HG03108 (cell line): ENCODE results near the gene QPCTL.

Experiments
- ATAC-seq: cut with Tn5 transposase; IDR thresholded peaks from one replicate; pipeline ENCODE4 v1.9.1; 2021; ENCODE audit warnings: moderate library complexity; ENCODE audit not compliant: unreplicated experiment

Gene QPCTL

DNA sequence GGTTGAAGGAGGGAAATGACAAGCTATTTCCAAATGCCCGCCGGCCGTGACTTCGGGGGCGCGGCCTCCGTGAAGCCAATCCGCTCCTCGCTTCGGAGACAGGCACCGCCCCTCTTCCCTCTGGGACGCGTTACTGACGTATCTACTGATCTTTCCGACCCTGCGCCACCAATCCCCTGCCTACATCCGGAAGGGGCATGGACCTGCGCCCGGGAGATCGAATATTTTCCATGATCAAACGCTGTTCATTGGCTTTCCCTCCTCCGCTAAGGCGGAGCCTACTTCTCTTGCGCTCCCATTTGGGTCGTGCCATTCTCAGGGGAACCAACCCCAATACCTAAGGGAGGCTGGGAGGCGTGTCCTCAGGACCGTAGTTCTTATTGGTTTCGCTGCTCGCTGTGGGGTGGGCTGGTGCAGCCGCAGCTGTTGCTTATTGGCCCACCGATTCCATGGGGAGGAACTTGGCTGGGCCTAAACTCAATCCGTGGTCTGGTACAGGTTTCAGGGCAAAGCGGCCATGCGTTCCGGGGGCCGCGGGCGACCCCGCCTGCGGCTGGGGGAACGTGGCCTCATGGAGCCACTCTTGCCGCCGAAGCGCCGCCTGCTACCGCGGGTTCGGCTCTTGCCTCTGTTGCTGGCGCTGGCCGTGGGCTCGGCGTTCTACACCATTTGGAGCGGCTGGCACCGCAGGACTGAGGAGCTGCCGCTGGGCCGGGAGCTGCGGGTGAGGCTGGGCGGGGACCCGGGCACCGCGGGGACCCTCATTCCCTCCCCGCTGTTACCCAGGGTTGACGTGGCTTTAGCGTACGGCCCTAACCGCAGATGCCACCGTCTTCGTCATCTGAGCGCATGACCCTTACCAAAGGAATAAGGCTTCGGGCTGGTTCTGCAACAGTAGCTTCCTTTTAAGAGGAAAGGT, at the start of gene QPCTL:
QPCTL (plus strand) TSS at position 480 of the 919 bp plus-strand sequence; CDS start at position 518, 38 bp downstream.
- ATAC-seq, result peak; percentile 82

DNA sequence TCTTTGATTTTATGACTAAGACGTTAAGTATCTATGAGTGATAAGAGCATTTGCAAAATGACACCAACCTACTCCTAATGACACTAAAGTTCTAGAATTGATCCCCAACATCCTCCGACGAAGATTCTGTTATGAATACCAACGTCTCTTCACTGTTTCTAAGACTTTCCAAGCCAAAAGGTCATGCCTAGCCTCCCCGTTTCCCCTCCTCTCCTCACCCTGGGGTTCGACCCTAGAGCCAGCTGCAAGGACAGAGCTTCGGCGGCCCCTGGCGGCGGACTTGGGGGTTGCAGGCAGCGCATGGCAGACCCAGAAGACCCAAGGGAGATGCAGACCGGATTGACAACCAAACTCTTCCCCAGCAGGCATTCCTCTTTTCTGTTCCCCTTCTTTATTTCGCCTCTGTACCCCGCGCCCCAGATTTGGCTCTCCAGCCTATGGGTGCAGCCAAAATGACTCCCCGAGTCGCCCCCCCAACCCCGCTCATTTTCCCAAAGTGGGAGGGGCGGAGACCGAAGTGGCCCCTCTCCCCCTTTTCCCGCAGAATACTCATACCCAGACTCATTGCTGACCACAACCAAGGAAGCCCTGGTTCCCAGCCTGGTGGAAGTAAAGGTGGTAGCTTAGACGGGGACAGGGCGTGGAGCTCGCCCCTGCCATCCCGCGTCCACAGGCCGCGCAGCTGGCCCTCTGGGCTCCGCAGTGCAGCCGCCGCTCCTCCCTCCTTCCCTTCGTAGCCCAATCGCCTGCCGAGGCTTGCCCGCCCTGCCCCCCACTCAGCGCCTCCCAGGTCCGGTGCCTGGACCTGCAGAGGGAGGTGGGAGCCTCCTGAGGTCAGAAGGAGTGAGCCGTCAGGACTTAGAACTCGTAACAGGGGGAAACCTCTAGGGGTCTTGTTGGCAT, 49.2 kb upstream of the QPCTL start:
- peak; percentile 27 for ATAC-seq

DNA sequence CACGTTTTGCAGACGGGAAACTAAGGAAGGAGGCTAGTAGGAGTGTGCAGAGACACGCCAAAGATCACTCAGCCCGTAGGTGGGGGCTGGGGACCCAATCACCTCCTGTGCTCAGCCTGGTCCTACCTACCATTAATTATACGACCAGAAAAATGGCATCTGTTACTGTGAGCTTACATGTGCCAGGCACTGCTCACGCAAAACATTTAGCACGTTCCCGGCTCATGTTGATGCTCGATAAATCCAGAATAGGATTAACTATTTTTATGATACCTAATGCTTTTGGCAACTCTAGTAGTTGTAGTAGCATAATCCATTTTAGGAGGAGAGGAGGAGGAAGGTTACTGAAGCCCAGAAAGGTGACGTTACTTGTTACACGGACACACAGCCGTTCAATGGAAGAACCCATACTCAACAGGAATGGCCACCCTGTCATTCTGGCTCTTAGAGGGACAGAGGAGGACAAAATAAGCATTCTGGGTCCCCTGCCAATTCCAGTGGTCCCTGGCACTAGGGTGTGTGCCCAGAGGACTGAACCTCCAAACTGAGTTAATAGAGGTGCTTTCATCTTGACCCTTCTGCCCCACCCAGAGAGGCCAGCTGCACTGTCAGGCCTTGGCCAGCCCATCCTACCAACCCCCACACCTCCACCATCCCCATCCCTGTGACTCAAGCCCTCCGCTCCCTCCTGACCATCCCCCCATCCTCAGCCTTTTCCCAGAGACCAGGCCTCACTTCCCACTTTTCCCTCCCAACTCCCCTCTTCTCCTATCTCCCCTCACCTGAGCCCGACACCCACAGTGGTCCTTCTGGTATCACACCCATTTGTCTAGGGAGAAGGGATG, 48.3 kb upstream of the QPCTL start:
- ATAC-seq, result no peak

DNA sequence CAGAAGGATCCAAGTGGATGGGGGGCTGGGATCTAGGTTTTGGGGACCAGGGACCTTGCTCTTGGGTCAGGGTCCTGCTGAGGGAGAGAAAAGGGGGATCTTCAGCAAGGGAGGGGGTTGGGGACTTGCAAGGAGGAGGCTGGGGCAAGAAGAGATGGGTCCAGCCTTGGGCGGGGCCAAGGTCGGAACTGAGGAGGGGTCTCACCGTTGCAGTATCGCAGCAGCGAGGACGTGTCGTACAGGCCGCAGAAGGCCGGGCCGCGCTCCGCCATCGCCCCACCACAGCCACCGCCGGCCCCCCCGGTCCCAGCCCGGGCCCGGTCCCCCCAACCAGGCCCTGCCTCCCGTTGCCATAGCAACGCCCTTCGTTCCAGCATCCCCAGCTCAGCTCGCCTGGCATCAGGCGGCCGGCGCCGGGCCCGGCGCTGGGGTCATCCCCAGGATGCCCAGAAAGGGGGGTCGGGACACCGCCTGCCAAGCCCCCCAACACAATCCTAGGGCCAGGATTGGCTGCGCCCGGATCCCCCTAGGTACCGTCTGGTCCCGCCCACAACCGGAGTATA, 47.3 kb upstream of the QPCTL start:
- ATAC-seq, result no peak

DNA sequence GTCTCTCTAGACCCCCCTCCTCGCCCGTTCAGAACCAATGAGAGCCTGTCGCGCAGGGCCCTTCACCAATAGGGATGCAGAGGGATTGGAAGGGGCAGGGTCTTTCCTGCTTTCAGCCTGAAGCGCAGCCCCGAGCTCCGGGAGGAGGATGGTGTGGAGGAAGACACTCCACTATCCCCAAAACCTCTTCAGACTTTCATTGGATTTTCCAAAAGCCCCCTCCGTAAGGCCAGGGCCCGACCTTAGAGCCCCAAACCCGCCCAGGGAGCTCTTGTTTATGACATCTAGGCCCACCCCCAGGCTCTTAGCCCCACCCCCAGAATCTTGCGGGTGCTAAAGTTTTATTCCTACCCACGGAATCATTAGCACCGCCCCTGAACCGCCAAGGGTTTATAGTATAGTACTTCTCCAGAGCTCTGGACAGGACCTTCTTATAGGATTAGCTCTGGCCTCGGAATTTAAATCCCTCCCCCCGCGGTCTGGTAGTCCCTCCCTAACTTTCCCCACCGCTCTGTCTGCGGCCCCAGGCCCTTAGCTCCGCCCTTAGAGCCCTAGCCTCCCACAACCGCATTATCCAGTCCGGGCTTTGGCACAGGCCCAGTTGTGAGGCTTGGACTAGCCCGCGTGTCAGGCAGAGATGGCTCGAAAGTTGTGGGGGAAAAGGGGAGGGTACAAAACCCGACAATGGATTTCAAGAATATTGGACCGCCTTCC, 46.7 kb upstream of the QPCTL start:
- ATAC-seq, result no peak

GRCh38 chr19:45646345-45646698, 46.1 kb upstream of the QPCTL start:
- no peak for ATAC-seq

DNA sequence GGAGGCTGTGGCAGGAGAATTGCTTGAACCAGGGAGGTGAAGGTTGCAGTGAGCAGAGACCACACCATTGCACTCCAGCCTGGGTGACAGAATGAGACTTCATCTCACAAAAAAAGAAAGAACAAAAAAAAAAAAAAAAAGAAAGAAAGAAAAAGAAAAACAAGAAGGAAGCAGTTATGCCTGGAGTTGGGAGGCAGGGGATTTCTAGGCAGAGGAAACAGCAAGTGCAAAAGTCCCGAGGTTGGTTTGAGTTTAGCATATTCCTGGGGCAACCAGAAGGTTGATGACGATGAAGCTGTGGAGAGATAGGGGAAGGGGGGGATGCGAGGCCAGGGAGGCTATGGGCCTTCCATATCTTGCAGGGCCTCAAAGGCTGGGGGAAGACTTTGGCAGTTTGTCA, 41.7 kb upstream of the QPCTL start:
- no peak for ATAC-seq

GRCh38 chr19:45653634-45654033, 38.8 kb upstream of the QPCTL start:
- no peak for ATAC-seq

GRCh38 chr19:45655073-45655472, 37.4 kb upstream of the QPCTL start:
- no peak for ATAC-seq

DNA sequence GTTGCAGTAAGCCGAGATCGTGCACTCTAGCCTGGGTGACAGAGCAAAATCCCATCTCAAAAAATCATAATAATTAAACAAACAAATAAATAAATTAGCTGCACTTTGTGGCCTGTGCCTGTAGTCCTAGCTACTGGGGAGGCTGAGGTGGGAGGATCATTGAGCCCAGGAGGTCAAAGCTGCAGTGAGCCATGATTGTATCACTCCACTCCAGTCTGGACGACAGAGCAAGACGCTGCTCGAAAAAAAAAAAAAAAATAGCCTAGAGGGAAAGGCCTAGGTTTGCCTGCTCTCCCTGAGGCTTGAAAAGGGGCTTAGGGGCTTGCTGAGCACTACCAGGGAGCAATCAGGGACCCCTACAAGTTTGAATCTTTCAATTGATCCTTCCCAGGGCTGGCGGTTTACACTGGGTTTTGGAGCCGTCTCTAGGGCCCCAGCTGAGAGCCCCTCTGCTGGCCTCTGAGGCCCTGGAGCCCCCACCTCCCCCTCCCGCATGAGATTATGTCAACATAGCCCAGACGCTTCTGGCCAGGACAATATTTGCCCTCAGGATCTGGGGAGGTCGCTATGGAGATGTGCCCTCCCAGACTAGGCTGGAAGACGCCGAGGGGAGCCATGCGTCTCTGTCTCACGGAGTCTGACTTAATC, 34.8 kb upstream of the QPCTL start:
- ATAC-seq, result no peak

GRCh38 chr19:45659096-45659729, 33.3 kb upstream of the QPCTL start:
- ATAC-seq, result no peak

DNA sequence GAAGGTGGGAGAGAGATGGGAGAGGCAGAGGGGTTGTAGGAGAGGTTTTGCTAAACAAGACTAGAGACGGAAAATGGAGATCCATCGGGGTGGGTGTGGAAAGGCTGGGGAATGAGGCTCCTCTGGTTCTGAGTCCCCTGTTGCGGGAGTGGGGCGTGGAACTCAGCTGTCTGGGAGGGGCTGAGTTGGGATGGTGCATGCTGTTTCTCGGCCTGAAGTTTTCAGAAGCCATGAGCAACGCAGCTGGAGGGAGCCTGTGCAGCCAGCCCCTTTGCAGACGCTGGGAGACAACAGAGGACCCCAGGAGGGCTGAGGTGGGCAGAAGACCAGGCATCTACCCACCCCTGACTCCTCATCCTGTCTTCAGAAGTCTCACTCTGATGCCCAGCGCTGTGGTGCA, 31.8 kb upstream of the QPCTL start:
- ATAC-seq, result no peak

- no peak for ATAC-seq
These were observed 28.7 kb upstream of the QPCTL start for GRCh38 chr19:45663800-45664199.

- ATAC-seq, result no peak
These were observed 27.9 kb upstream of the QPCTL start for GRCh38 chr19:45664575-45664974.

DNA sequence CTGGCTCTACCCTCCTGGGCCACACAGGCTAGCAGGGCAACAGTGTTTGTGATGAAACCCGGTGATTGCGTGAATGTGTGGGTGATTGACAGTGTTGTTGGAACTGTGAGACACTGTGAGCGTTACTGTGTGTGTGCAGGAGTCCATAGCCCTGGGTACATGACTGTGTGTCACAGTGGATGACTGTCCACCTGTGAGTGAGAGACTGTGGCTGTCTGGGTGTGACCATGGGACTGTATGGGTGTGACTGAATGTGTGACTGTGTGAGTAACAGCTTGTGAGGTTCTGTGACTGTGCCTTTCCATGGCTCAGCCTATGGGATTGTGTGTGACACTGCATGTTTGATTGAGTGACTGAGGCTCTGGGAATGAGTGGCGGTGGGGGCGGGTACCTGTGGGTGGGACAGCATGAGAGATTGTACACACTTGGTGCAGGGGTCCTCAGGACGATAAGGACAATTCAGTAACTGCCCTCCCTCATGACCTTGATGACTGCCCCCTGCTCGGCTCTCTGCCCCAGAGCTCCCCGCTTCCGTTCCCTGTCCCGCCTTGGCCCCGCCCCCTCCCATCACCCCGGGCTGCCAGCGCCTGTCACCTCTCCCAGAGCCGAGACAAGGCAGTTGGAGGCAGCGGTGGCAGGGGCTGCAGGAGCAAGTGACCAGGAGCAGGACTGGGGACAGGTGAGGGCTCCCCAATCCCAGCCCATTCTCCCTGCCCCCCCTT, 24.7 kb upstream of the QPCTL start, which contains the start of gene GIPR:
GIPR (plus strand) TSS at position 602 of the 722 bp plus-strand sequence. CDS start 1,300 bp downstream, outside the sequence.
- no peak for ATAC-seq

GRCh38 chr19:45668342-45668871, 24.1 kb upstream of the QPCTL start:
- ATAC-seq, result no peak

DNA sequence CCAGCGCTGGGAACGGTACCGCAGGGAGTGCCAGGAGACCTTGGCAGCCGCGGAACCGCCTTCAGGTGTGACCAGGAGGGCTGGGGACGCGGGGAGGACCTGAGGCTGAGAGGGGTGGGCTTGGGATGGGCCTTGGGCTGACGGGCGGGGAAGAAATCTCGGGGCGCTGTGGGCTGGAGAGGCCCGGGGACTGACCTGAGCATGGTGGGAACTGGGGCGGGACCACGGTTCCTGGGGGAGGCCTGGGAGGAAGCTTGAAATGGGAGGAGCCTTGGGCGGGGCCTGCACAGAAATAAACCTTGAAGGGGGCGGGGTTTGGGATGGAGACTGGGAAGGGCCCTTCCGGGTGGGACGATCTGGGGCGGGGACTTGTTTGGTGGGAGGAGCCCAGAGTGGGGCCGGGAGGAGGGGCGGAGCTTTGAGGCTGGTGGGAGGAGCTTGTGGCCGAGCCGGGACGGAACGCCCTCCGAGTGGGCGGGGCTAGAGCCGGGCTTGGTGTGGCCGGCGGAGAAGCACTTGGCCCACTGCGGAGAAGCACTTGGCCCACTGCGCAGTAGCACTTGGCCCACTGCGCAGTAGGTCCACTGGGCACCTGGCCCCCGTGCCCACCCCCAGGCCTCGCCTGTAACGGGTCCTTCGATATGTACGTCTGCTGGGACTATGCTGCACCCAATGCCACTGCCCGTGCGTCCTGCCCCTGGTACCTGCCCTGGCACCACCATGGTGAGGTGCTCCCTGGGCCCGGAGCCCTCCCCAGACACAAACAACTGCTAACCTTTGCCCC, 21.6 kb upstream of the QPCTL start:
- ATAC-seq, result peak; percentile 37
